Measurements from ENCODE around the gene BCL2L13.

DNA sequence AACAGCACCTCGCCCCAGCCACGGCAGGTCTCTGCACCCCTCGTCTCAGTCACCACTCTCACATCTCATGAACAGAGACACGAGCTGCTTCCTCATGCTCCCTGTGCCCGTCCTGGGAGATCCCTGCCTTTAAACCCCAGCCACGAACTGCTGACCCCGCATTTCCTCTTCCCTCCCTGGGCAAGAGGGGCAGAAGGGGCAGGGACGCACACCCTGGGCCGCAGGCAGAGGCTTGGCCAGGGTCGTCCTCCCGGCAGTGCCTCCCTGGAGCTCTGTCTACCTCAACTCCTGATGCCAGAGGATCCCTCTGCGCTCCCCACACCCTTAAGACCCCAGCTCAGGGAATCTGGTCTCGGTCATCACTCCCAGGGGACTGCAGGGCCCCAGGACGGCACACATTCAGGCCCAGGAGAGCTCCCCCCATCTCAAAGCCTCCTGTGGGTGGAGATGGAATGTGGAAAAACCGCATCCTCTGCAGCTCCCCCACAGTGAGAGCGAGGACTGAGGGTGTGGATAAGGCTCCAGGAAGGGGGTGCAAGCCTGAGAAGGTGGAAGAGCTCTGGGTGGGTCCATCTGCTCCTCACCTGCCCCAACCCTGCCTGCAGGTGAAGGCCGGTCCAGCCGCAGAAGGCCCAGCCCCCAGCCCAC lies 134.5 kb downstream of the BCL2L13 start:
- no peak for TF ChIP-seq EZH2 (IDR thresholded peaks at IDR 0.05; ENCODE audit: borderline replicate concordance, low read depth, low read length, poor library complexity, severe bottlenecking)
- TF ChIP-seq, protein P1, sequence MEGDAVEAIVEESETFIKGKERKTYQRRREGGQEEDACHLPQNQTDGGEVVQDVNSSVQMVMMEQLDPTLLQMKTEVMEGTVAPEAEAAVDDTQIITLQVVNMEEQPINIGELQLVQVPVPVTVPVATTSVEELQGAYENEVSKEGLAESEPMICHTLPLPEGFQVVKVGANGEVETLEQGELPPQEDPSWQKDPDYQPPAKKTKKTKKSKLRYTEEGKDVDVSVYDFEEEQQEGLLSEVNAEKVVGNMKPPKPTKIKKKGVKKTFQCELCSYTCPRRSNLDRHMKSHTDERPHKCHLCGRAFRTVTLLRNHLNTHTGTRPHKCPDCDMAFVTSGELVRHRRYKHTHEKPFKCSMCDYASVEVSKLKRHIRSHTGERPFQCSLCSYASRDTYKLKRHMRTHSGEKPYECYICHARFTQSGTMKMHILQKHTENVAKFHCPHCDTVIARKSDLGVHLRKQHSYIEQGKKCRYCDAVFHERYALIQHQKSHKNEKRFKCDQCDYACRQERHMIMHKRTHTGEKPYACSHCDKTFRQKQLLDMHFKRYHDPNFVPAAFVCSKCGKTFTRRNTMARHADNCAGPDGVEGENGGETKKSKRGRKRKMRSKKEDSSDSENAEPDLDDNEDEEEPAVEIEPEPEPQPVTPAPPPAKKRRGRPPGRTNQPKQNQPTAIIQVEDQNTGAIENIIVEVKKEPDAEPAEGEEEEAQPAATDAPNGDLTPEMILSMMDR (conservative IDR thresholded peaks at IDR 0.05; ENCODE audit: low read depth, low read length): no peak
